HepG2 (cell line): Measurements from ENCODE around the gene NPPC. TPM values are rescaled to one million over a fixed set of nuclear protein-coding genes. Genes with fewer than 3 reads are reported as not detected.
A peak's percentile ranks its signal among the peaks of the same experiment; 100 is the strongest.

ENCODE experiments used
- ATAD3A ChIP-seq: sonication (generic); formaldehyde crosslinking; IDR thresholded peaks from 2 replicates; pipeline ENCODE4 v1.4.0; 2020; ENCODE audit warnings: missing genetic modification reagents
- ATM ChIP-seq: fragments of 450-650 bp; IDR thresholded peaks from 2 replicates; pipeline ENCODE4 v1.7.1; 2017; ENCODE audit warnings: mild to moderate bottlenecking, borderline replicate concordance
- CEBPB ChIP-seq: IDR thresholded peaks from 2 replicates; pipeline ENCODE4 v1.6.1; 2011; ENCODE audit warnings: low read depth, low read length, improper control_type of control experiment, borderline replicate concordance
- DPF2 ChIP-seq: sonication (generic); formaldehyde crosslinking; IDR thresholded peaks from 2 replicates; pipeline ENCODE4 v1.4.0; 2020; ENCODE audit warnings: mild to moderate bottlenecking, low read depth, missing genetic modification reagents, borderline replicate concordance
- EEA1 ChIP-seq: sonication (generic); formaldehyde crosslinking; IDR thresholded peaks from 2 replicates; pipeline ENCODE4 v1.5.1; 2020; ENCODE audit warnings: mild to moderate bottlenecking, missing genetic modification reagents, borderline replicate concordance
- FOXA3 ChIP-seq: IDR thresholded peaks from 2 replicates; pipeline ENCODE4 v1.6.1; 2016; ENCODE audit warnings: missing genetic modification reagents, missing compliant biosample characterization
- KDM5A ChIP-seq: fragments of 200-600 bp; sonication (generic); IDR thresholded peaks from 2 replicates; pipeline ENCODE4 v1.7.0; 2018; ENCODE audit warnings: antibody characterized with exemption, mild to moderate bottlenecking, low read length, borderline replicate concordance
- MIER2 ChIP-seq: IDR thresholded peaks from 2 replicates; pipeline ENCODE4 v1.6.1; 2016; ENCODE audit warnings: missing biosample characterization, missing genetic modification reagents
- NCOR1 ChIP-seq: fragments of 200-600 bp; sonication (generic); IDR thresholded peaks from 2 replicates; pipeline ENCODE4 v1.7.0; 2017; ENCODE audit warnings: antibody characterized with exemption, low read length, borderline replicate concordance
- PRMT3 ChIP-seq: sonication (generic); formaldehyde crosslinking; IDR thresholded peaks from 2 replicates; pipeline ENCODE4 v1.8.1; 2022; ENCODE audit warnings: low read depth, mild to moderate bottlenecking, moderate library complexity, missing genetic modification reagents, borderline replicate concordance
- RFX3 ChIP-seq: IDR thresholded peaks from 2 replicates; pipeline ENCODE4 v1.6.1; 2016; ENCODE audit warnings: missing biosample characterization, missing genetic modification reagents
- SKI ChIP-seq: fragments of 450-650 bp; IDR thresholded peaks from one replicate; pipeline ENCODE4 v1.6.1; 2018; ENCODE audit warnings: mild to moderate bottlenecking; ENCODE audit not compliant: partially characterized antibody
- SNAI1 ChIP-seq: sonication (generic); formaldehyde crosslinking; IDR thresholded peaks from 2 replicates; pipeline ENCODE4 v1.5.0; 2020; ENCODE audit warnings: mild to moderate bottlenecking, missing genetic modification reagents, borderline replicate concordance
- SOX13 ChIP-seq, 3 experiments: fragments of 450-650 bp in 1 of 3; sonication (generic) in 1 of 3; formaldehyde crosslinking in 1 of 3; IDR thresholded peaks in 2 of 3; conservative IDR thresholded peaks in 1 of 3; 2 replicates each; pipeline versions ENCODE4 v1.5.0 to v1.6.1; 2016 to 2020; ENCODE audit warnings: antibody characterized with exemption in 1 of 3, mild to moderate bottlenecking in 1 of 3, missing compliant biosample characterization in 1 of 3, missing genetic modification reagents in 1 of 3, moderate library complexity in 1 of 3
- SOX6 ChIP-seq, 2 experiments: fragments of 450-650 bp in 1 of 2; sonication (generic) in 1 of 2; formaldehyde crosslinking in 1 of 2; IDR thresholded peaks; 2 replicates each; pipeline versions ENCODE4 v1.4.0 to v1.6.1; 2017 to 2020; ENCODE audit warnings: antibody characterized with exemption in 1 of 2, mild to moderate bottlenecking in 1 of 2, missing genetic modification reagents in 1 of 2
- TFAP4 ChIP-seq: sonication (generic); IDR thresholded peaks from 2 replicates; pipeline ENCODE4 v1.6.1; 2016; ENCODE audit warnings: low read depth, borderline replicate concordance
- ZHX1 ChIP-seq: sonication (generic); formaldehyde crosslinking; IDR thresholded peaks from 2 replicates; pipeline ENCODE4 v1.8.1; 2022; ENCODE audit warnings: low read depth, mild to moderate bottlenecking, missing genetic modification reagents
- ZNF20 ChIP-seq: sonication (generic); formaldehyde crosslinking; IDR thresholded peaks from 2 replicates; pipeline ENCODE4 v1.4.0; 2020; ENCODE audit warnings: mild to moderate bottlenecking, moderate library complexity, missing genetic modification reagents
- ZNF205 ChIP-seq: IDR thresholded peaks from 2 replicates; pipeline ENCODE4 v1.6.1; 2018; ENCODE audit warnings: missing biosample characterization, missing genetic modification reagents
- ZNF44 ChIP-seq: sonication (generic); formaldehyde crosslinking; IDR thresholded peaks from 2 replicates; pipeline ENCODE4 v1.5.1; 2020; ENCODE audit warnings: mild to moderate bottlenecking, missing genetic modification reagents
- ZNF441 ChIP-seq: sonication (generic); formaldehyde crosslinking; IDR thresholded peaks from 2 replicates; pipeline ENCODE4 v1.7.0; 2021; ENCODE audit warnings: missing genetic modification reagents, borderline replicate concordance
- ZNF558 ChIP-seq: sonication (generic); formaldehyde crosslinking; IDR thresholded peaks from 2 replicates; pipeline ENCODE4 v1.9.0; 2022; ENCODE audit warnings: mild to moderate bottlenecking, missing genetic modification reagents, borderline replicate concordance
- ZNF788 ChIP-seq: sonication (generic); formaldehyde crosslinking; IDR thresholded peaks from 2 replicates; pipeline ENCODE4 v1.5.0; 2020; ENCODE audit warnings: mild to moderate bottlenecking, missing genetic modification reagents, borderline replicate concordance
- polyA plus RNA-seq, 8 experiments: library from polyadenylated mRNA; depleted of rRNA in 3 of 8; stranded (reverse) in 7 of 8; unstranded in 1 of 8; fragments of >200 nt; fragmentation: Illumina TruSeq in 4 of 8; extraction: Trizol in 4 of 8; gene quantifications; 2 replicates each; pipeline versions ENCODE4 v1.2.1 to v1.2.3, GENCODE V29; 2011 to 2016; ENCODE audit warnings: low read depth in 4 of 8, missing spikeins in 1 of 8, mixed read lengths in 1 of 8; ENCODE audit not compliant: insufficient read depth in 1 of 8
- total RNA-seq, 5 experiments: library from RNA; depleted of rRNA; stranded (reverse); fragments of >200 nt; fragmentation: Illumina TruSeq; extraction: Trizol; gene quantifications; 2 replicates each; pipeline ENCODE4 v1.2.3, GENCODE V29; 2016; ENCODE audit warnings: low read depth in 1 of 5
- TF ChIP-seq, protein P1 (sequence below): sonication (generic); formaldehyde crosslinking; IDR thresholded peaks from 2 replicates; pipeline ENCODE4 v1.8.0; 2022; ENCODE audit warnings: missing genetic modification reagents, mild to moderate bottlenecking, borderline replicate concordance
- TF ChIP-seq, protein P2 (sequence below): sonication (generic); formaldehyde crosslinking; IDR thresholded peaks from 2 replicates; pipeline ENCODE4 v1.4.0; 2020; ENCODE audit warnings: missing genetic modification reagents, mild to moderate bottlenecking, borderline replicate concordance

NPPC gene
- total and polyA plus RNA-seq, 2 of the 13 experiments (the other 11 are each of a cell fraction or from before 2014, with no cell fraction given), result 0.11 TPM; not detected in 1

DNA sequence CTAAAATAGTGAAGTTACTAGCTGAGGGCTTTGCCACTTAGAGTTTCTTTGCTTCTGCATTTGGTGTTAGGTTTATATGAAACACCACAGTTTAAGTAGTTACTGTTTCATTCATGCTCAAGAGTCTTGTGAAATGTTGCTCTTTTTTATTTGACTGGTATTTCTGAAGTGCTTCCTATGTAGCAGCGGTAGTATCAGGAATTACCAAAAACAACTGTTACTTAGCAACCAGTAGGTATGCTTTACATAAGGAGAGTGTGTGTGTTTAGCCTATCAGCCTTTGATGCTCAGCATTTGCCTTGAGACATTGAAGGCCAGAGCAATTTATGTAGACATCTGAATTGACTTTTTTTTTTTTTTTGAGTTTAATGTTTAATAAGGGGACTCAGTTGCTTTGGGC is 38.9 kb upstream of the NPPC start (continued):
- TF ChIP-seq ZHX1 (no peak), SOX6 (IDR thresholded peaks at IDR 0.05) (no peak), SOX6 (CRISPR knock-in tag; IDR thresholded peaks at IDR 0.05) (peak; percentile 49; the same call in 1 of the 2 replicates), EEA1 (CRISPR knock-in tag) (no peak), ZNF558 (CRISPR knock-in tag) (no peak), FOXA3 (CRISPR knock-in tag) (no peak), TFAP4 (no peak), ZNF20 (CRISPR knock-in tag) (no peak), SNAI1 (CRISPR knock-in tag) (no peak), RFX3 (CRISPR knock-in tag) (peak; percentile 55; the same call in 1 of the 2 replicates), ZNF44 (CRISPR knock-in tag) (no peak), MIER2 (CRISPR knock-in tag) (no peak), ZNF205 (peak; percentile 96), SKI (no peak), NCOR1 (0 out of 2 replicates have a peak, but pooled peaks have one; percentile 21), KDM5A (peak; percentile 39; the same call in 1 of the 2 replicates), ATAD3A (CRISPR knock-in tag) (no peak), ZNF788 (no peak), CEBPB (peak; percentile 72), SOX13 (IDR thresholded peaks at IDR 0.05) (no peak), SOX13 (CRISPR knock-in tag; conservative IDR thresholded peaks at IDR 0.05 in 1 of 2, IDR thresholded peaks at IDR 0.05 in 1 of 2) (peak in 1 of 2 experiments; percentile 76; a peak in 1 of 4 replicates), ZNF441 (no peak), ATM (no peak), DPF2 (CRISPR knock-in tag) (no peak), PRMT3 (CRISPR knock-in tag) (no peak)
- TF ChIP-seq, protein P1, sequence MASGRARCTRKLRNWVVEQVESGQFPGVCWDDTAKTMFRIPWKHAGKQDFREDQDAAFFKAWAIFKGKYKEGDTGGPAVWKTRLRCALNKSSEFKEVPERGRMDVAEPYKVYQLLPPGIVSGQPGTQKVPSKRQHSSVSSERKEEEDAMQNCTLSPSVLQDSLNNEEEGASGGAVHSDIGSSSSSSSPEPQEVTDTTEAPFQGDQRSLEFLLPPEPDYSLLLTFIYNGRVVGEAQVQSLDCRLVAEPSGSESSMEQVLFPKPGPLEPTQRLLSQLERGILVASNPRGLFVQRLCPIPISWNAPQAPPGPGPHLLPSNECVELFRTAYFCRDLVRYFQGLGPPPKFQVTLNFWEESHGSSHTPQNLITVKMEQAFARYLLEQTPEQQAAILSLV (CRISPR knock-in tag), result no peak
- TF ChIP-seq, protein P2, sequence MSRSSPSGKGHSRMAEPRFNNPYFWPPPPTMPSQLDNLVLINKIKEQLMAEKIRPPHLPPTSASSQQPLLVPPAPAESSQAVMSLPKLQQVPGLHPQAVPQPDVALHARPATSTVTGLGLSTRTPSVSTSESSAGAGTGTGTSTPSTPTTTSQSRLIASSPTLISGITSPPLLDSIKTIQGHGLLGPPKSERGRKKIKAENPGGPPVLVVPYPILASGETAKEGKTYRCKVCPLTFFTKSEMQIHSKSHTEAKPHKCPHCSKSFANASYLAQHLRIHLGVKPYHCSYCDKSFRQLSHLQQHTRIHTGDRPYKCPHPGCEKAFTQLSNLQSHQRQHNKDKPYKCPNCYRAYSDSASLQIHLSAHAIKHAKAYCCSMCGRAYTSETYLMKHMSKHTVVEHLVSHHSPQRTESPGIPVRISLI (CRISPR knock-in tag), result peak; percentile 30; the same call in 1 of the 2 replicates
